ENCODE data around the gene MAK.

DNA sequence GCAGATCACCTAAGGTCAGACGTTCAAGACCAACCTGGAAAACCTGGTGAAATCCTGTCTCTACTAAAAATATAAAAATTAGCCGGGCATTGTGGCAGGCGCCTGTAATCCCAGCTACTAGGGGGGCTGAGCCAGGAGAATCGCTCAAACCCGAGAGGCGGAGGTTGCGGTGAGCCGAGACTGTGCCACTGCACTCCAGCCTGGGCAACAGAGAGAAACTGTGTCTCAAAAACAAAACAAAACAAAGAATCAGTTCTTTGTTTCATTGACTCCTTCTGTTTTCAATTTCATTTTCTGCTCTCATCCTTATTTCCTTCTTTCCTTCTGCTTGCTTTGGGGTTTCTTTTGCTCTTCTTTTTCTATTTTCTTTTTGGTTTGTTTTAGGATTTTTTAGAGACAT is 124.4 kb downstream of the MAK start:
- TF ChIP-seq CTCF (conservative IDR thresholded peaks at IDR 0.05; ENCODE audit: low read depth, low read length) (no peak), EZH2 (IDR thresholded peaks at IDR 0.05; ENCODE audit: borderline replicate concordance, low read depth, low read length, poor library complexity, severe bottlenecking) (no peak)

All from A673 (cell line).